Measurements from ENCODE around the gene ACYP1.

Gene ACYP1

GRCh38 chr14:75040507-75040906 lies 23.3 kb downstream of the ACYP1 start:
- peaks cover 7% of the 10 kb centered on the region for H3K4me1 Mint-ChIP-seq (ENCODE audit: low read depth)
- H3K36me3 Mint-ChIP-seq (ENCODE audit: low read depth) = peaks cover 18% of the 10 kb centered on the region
- no peak overlapping the region for H3K27ac Mint-ChIP-seq
- H3K4me3 Mint-ChIP-seq = no peak overlapping the region
- no peaks in the 10 kb centered on the region for H3K27me3 Mint-ChIP-seq (ENCODE audit: low read depth)
- H3K9me3 Mint-ChIP-seq = no peaks in the 10 kb centered on the region

GRCh38 chr14:75032939-75033338 lies 30.9 kb downstream of the ACYP1 start:
- Mint-ChIP-seq H3K36me3 (ENCODE audit: low read depth) (peaks cover 31% of the 10 kb centered on the region), H3K4me3 (no peak overlapping the region), H3K4me1 (ENCODE audit: low read depth) (peaks cover 2% of the 10 kb centered on the region), H3K27me3 (ENCODE audit: low read depth) (no peaks in the 10 kb centered on the region), H3K9me3 (no peaks in the 10 kb centered on the region), H3K27ac (no peak overlapping the region)

GRCh38 chr14:75030147-75030546 lies 33.7 kb downstream of the ACYP1 start:
- Mint-ChIP-seq H3K4me3 (no peak overlapping the region), H3K4me1 (ENCODE audit: low read depth) (no peaks in the 10 kb centered on the region), H3K27ac (no peak overlapping the region), H3K36me3 (ENCODE audit: low read depth) (peaks cover 24% of the 10 kb centered on the region), H3K27me3 (ENCODE audit: low read depth) (no peaks in the 10 kb centered on the region), H3K9me3 (no peaks in the 10 kb centered on the region)

GRCh38 chr14:75025876-75026275 lies 37.9 kb downstream of the ACYP1 start:
- H3K9me3 Mint-ChIP-seq = no peaks in the 10 kb centered on the region
- no peak overlapping the region for H3K4me3 Mint-ChIP-seq
- H3K27me3 Mint-ChIP-seq (ENCODE audit: low read depth) = no peaks in the 10 kb centered on the region
- no peaks in the 10 kb centered on the region for H3K4me1 Mint-ChIP-seq (ENCODE audit: low read depth)
- H3K27ac Mint-ChIP-seq = no peak overlapping the region
- H3K36me3 Mint-ChIP-seq (ENCODE audit: low read depth) = peaks cover 22% of the 10 kb centered on the region

GRCh38 chr14:75025082-75025481 lies 38.7 kb downstream of the ACYP1 start:
- Mint-ChIP-seq H3K4me3 (no peak overlapping the region), H3K9me3 (no peaks in the 10 kb centered on the region), H3K27me3 (ENCODE audit: low read depth) (no peaks in the 10 kb centered on the region), H3K4me1 (ENCODE audit: low read depth) (no peaks in the 10 kb centered on the region), H3K27ac (no peak overlapping the region), H3K36me3 (ENCODE audit: low read depth) (peaks cover 22% of the 10 kb centered on the region)

- no peak overlapping the region for H3K27ac Mint-ChIP-seq
- peaks cover 27% of the 10 kb centered on the region for H3K36me3 Mint-ChIP-seq (ENCODE audit: low read depth)
- H3K9me3 Mint-ChIP-seq = no peaks in the 10 kb centered on the region
- H3K27me3 Mint-ChIP-seq (ENCODE audit: low read depth) = no peaks in the 10 kb centered on the region
- H3K4me3 Mint-ChIP-seq = no peak overlapping the region
- no peaks in the 10 kb centered on the region for H3K4me1 Mint-ChIP-seq (ENCODE audit: low read depth)
Measured at GRCh38 chr14:75023108-75023507, 40.7 kb downstream of the ACYP1 start.

GRCh38 chr14:75022655-75023054 lies 41.2 kb downstream of the ACYP1 start:
- H3K9me3 Mint-ChIP-seq = no peaks in the 10 kb centered on the region

GRCh38 chr14:75018694-75019093 lies 45.1 kb downstream of the ACYP1 start:
- H3K27me3 Mint-ChIP-seq (ENCODE audit: low read depth) = no peaks in the 10 kb centered on the region
- H3K9me3 Mint-ChIP-seq = no peaks in the 10 kb centered on the region
- peaks cover 38% of the 10 kb centered on the region for H3K36me3 Mint-ChIP-seq (ENCODE audit: low read depth)
- no peaks in the 10 kb centered on the region for H3K4me1 Mint-ChIP-seq (ENCODE audit: low read depth)
- no peak overlapping the region for H3K27ac Mint-ChIP-seq
- H3K4me3 Mint-ChIP-seq = no peak overlapping the region

More at GRCh38 chr14:75022655-75023054, 41.2 kb downstream of the ACYP1 start:
- H3K27me3 Mint-ChIP-seq (ENCODE audit: low read depth) = no peaks in the 10 kb centered on the region
- no peaks in the 10 kb centered on the region for H3K4me1 Mint-ChIP-seq (ENCODE audit: low read depth)
- peaks cover 24% of the 10 kb centered on the region for H3K36me3 Mint-ChIP-seq (ENCODE audit: low read depth)
- H3K27ac Mint-ChIP-seq = no peak overlapping the region
- H3K4me3 Mint-ChIP-seq = no peak overlapping the region

GRCh38 chr14:75016815-75017214 lies 47.0 kb downstream of the ACYP1 start:
- H3K4me1 Mint-ChIP-seq (ENCODE audit: low read depth) = no peaks in the 10 kb centered on the region
- H3K27ac Mint-ChIP-seq = no peak overlapping the region
- H3K27me3 Mint-ChIP-seq (ENCODE audit: low read depth) = no peaks in the 10 kb centered on the region
- no peaks in the 10 kb centered on the region for H3K9me3 Mint-ChIP-seq
- H3K36me3 Mint-ChIP-seq (ENCODE audit: low read depth) = peaks cover 38% of the 10 kb centered on the region
- no peak overlapping the region for H3K4me3 Mint-ChIP-seq

GRCh38 chr14:75015496-75015895 lies 48.3 kb downstream of the ACYP1 start:
- H3K27me3 Mint-ChIP-seq (ENCODE audit: low read depth) = no peaks in the 10 kb centered on the region
- H3K27ac Mint-ChIP-seq = no peak overlapping the region
- no peaks in the 10 kb centered on the region for H3K9me3 Mint-ChIP-seq
- H3K4me3 Mint-ChIP-seq = no peak overlapping the region
- peaks cover 31% of the 10 kb centered on the region for H3K36me3 Mint-ChIP-seq (ENCODE audit: low read depth)
- peaks cover 6% of the 10 kb centered on the region for H3K4me1 Mint-ChIP-seq (ENCODE audit: low read depth)

- H3K4me3 Mint-ChIP-seq = no peak overlapping the region
- H3K9me3 Mint-ChIP-seq = no peaks in the 10 kb centered on the region
- peaks cover 12% of the 10 kb centered on the region for H3K4me1 Mint-ChIP-seq (ENCODE audit: low read depth)
- no peak overlapping the region for H3K27ac Mint-ChIP-seq
- H3K27me3 Mint-ChIP-seq (ENCODE audit: low read depth) = no peaks in the 10 kb centered on the region
- peaks cover 34% of the 10 kb centered on the region for H3K36me3 Mint-ChIP-seq (ENCODE audit: low read depth)
Measured at GRCh38 chr14:75013290-75013689, 50.5 kb downstream of the ACYP1 start.

- Mint-ChIP-seq H3K4me3 (no peak overlapping the region), H3K36me3 (ENCODE audit: low read depth) (peaks cover 40% of the 10 kb centered on the region), H3K27ac (peak overlapping the region; percentile 49), H3K27me3 (ENCODE audit: low read depth) (no peaks in the 10 kb centered on the region), H3K9me3 (no peaks in the 10 kb centered on the region), H3K4me1 (ENCODE audit: low read depth) (peaks cover 16% of the 10 kb centered on the region)
Measured at GRCh38 chr14:75011356-75011994, 52.3 kb downstream of the ACYP1 start.

- no peak overlapping the region for H3K27ac Mint-ChIP-seq
- H3K36me3 Mint-ChIP-seq (ENCODE audit: low read depth) = peaks cover 46% of the 10 kb centered on the region
- no peak overlapping the region for H3K4me3 Mint-ChIP-seq
- no peaks in the 10 kb centered on the region for H3K9me3 Mint-ChIP-seq
- H3K27me3 Mint-ChIP-seq (ENCODE audit: low read depth) = no peaks in the 10 kb centered on the region
- H3K4me1 Mint-ChIP-seq (ENCODE audit: low read depth) = peaks cover 19% of the 10 kb centered on the region
Measured at GRCh38 chr14:75010472-75011093, 53.2 kb downstream of the ACYP1 start.

GRCh38 chr14:75009176-75009575 lies 54.6 kb downstream of the ACYP1 start:
- H3K27me3 Mint-ChIP-seq (ENCODE audit: low read depth) = no peaks in the 10 kb centered on the region
- peaks cover 27% of the 10 kb centered on the region for H3K4me1 Mint-ChIP-seq (ENCODE audit: low read depth)
- H3K9me3 Mint-ChIP-seq = no peaks in the 10 kb centered on the region
- no peak overlapping the region for H3K27ac Mint-ChIP-seq
- no peak overlapping the region for H3K4me3 Mint-ChIP-seq
- peaks cover 54% of the 10 kb centered on the region for H3K36me3 Mint-ChIP-seq (ENCODE audit: low read depth)

- peaks cover 5% of the 10 kb centered on the region for H3K9me3 Mint-ChIP-seq
- peak overlapping the region; percentile 8 for H3K4me3 Mint-ChIP-seq
- H3K27ac Mint-ChIP-seq = no peak overlapping the region
- peaks cover 34% of the 10 kb centered on the region for H3K4me1 Mint-ChIP-seq (ENCODE audit: low read depth)
- no peaks in the 10 kb centered on the region for H3K27me3 Mint-ChIP-seq (ENCODE audit: low read depth)
- H3K36me3 Mint-ChIP-seq (ENCODE audit: low read depth) = peaks cover 58% of the 10 kb centered on the region
Measured at GRCh38 chr14:75005357-75005756, 58.5 kb downstream of the ACYP1 start.
